HS-5 (cell line): ENCODE measurements around the gene TEKT4.
"Not testable (repeated sequence)": the region's sequence is repeated elsewhere in the genome, so short reads cannot be mapped to it uniquely, and the experiment has no call there.

Experiments used
- DNase-seq: peaks from one replicate; pipeline ENCODE4 v3.0.0-alpha.2; 2012; ENCODE audit warnings: low read depth

The TEKT4 gene

GRCh38 chr2:94875820-94876522 lies 4.7 kb downstream of the TEKT4 start:
- DNase-seq, result no peak

GRCh38 chr2:94876523-94876863 lies 5.3 kb downstream of the TEKT4 start:
- DNase-seq, result no peak

GRCh38 chr2:94877129-94877528 lies 5.9 kb downstream of the TEKT4 start:
- no peak for DNase-seq

DNA sequence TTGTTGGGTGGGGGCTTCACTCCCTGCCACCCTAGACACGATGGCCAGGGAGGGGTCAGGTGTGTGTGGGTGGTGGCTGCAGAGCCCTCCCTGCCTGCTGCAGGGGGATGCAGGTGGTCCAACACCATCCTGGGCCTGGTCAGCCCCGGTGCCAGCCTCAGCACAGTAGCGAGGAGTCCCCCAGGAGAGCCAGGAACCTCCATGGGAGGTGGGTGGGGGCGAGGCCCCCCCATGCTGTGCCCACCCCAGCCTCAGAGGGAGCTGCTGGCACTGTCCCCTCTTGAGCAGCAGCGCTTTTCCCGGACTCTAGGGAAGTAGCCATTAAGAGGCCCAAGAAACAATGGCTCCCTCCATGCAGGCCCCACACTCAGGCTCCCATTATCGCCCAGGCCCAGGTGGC lies 7.3 kb downstream of the TEKT4 start:
- not testable (repeated sequence) for DNase-seq

DNA sequence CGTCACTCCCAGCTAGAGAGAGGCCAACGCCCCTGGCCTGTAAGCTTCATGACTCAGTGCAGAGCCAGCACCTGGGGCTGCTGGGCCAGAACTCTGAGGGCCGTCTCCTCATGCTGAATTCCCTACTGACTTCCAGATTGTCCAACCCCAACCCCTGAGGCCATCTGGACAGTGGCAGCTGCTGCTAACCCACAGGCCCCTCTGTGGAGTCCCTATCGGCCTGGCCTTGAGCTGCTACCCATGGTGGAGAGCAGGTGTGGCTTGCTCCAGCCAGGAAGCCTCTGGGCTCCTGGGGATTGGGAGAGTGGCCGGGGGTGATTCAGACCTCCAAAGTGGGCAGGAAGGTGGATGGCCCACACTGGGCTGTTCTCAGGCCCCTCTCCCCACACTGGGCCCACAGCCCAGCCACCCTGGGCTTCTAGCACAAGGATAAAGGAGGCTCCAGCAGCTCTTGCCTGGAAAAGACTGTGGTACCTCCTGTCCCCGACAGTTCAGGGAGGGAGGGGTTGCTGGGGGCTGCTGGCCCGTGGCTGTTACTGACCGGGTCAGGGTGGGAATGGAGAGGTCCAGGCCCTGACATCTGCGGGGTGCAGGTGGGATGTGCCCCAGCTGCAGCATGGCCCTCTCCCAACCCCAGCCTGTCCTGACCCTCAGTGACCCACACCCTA lies 8.2 kb downstream of the TEKT4 start:
- no peak for DNase-seq

GRCh38 chr2:94879982-94880377 lies 8.8 kb downstream of the TEKT4 start:
- no peak for DNase-seq

- no peak for DNase-seq
Measured at GRCh38 chr2:94880507-94880906, 9.3 kb downstream of the TEKT4 start.

- DNase-seq, result no peak
Measured at GRCh38 chr2:94881070-94881469, 9.8 kb downstream of the TEKT4 start.

- no peak for DNase-seq
Measured at GRCh38 chr2:94890234-94890633, 19.0 kb downstream of the TEKT4 start.

GRCh38 chr2:94895273-94895672 lies 24.0 kb downstream of the TEKT4 start:
- not testable (repeated sequence) for DNase-seq

DNA sequence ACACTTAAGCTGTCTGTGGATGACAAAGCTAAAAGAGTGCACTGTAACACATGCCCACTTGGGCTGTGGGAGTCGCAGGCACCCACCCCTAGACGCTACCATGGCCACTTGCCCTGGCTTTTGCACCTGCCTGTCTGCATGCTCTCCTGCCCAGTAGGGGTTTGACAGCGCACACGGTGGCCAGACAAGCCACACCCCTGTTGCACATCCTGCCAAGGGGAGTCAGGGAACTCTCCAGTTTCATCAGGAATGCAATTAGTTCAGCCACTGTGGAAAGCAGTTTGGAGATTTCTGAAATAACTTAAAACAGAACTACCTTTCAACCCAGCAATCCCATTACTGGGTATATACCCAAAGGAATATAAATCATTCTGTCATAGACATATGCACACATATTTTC lies 35.7 kb downstream of the TEKT4 start:
- DNase-seq, result not testable (repeated sequence)

DNA sequence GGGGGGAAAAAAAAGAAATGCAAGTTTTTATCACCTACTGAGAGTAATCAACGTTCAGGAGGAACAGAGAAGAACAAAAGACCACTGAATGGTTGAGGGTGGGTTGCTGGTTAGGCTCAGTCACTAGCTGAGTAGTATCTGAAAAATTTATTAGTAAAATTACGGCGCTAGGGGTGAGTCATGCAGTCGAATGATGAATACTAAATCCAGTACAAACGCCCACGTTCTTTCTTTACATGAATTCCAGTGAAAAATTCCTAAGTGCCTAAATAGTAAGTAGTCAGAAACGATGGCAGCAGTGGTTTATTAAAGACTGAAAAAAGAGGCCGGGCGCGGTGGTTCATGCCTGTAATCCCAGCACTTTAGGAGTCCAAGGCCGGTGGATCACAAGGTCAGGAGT lies 52.0 kb downstream of the TEKT4 start:
- no peak for DNase-seq

- DNase-seq, result not testable (repeated sequence)
Measured at GRCh38 chr2:94924999-94925398, 53.8 kb downstream of the TEKT4 start.
